Hair follicle dermal papilla cell (primary cell): Measurements from ENCODE around the gene PCDHGA7. TPM values are rescaled to one million over a fixed set of nuclear protein-coding genes. Genes with fewer than 3 reads are reported as not detected.

Experiments
- total RNA-seq: library from RNA; depleted of rRNA; stranded (reverse); fragments of >200 nt; gene quantifications from 2 replicates; pipeline ENCODE4 v1.2.3, GENCODE V29; 2012

The PCDHGA7 gene
- total RNA-seq, 1 donor, result 7.5 TPM

GRCh38 chr5:141412854-141413539 lies 30.5 kb downstream of the PCDHGA7 start, which contains the start of gene PCDHGA10:
PCDHGA10 (plus strand) TSS chr5:141412987; CDS start chr5:141413176, 189 bp downstream.

GRCh38 chr5:141417494-141418172 lies 35.1 kb downstream of the PCDHGA7 start, which contains the start of gene PCDHGB7:
PCDHGB7 (plus strand) TSS chr5:141417677; CDS start chr5:141417860, 183 bp downstream.

GRCh38 chr5:141420855-141421488 lies 38.4 kb downstream of the PCDHGA7 start, which contains the start of gene PCDHGA11:
PCDHGA11 (plus strand) TSS chr5:141421051; CDS start chr5:141421228, 177 bp downstream.

GRCh38 chr5:141430332-141431113 lies 48.0 kb downstream of the PCDHGA7 start, which contains the start of gene PCDHGA12:
PCDHGA12 (plus strand) TSS chr5:141430507; CDS start chr5:141430760, 253 bp downstream.

Other genes with a start within 250 kb of the PCDHGA7 start
- 1.1 and 1.2 TPM in 2 replicates for gene PCDHB5, start 247.5 kb upstream of the PCDHGA7 start, total RNA-seq
- 0.49 and 0.73 TPM in 2 replicates for gene PCDHB6, start 232.7 kb upstream of the PCDHGA7 start, total RNA-seq
- gene PCDHB7, start 210.1 kb upstream of the PCDHGA7 start, total RNA-seq, result 1.1 and 2.1 TPM in 2 replicates
- gene PCDHB8, start 205.0 kb upstream of the PCDHGA7 start, total RNA-seq, result 1.2 and 1.5 TPM in 2 replicates
- gene PCDHB16, start 200.4 kb upstream of the PCDHGA7 start, total RNA-seq, result 0.81 and 1.8 TPM in 2 replicates
- 0.97 and 2.2 TPM in 2 replicates for gene PCDHB9, start 195.6 kb upstream of the PCDHGA7 start, total RNA-seq
- gene PCDHB10, start 190.4 kb upstream of the PCDHGA7 start, total RNA-seq, result 0.81 and 0.97 TPM in 2 replicates
- 0.73 and 0.81 TPM in 2 replicates for gene PCDHB11, start 183.1 kb upstream of the PCDHGA7 start, total RNA-seq
- 0.32 and 0.97 TPM in 2 replicates for gene PCDHB12, start 174.0 kb upstream of the PCDHGA7 start, total RNA-seq
- 1.2 and 1.3 TPM in 2 replicates for gene PCDHB13, start 168.8 kb upstream of the PCDHGA7 start, total RNA-seq
- gene PCDHB14, start 159.4 kb upstream of the PCDHGA7 start, total RNA-seq, result 0.61 and 1.3 TPM in 2 replicates
- 0.24 and 0.32 TPM in 2 replicates for gene PCDHB15, start 137.3 kb upstream of the PCDHGA7 start, total RNA-seq
- 1.3 and 1.9 TPM in 2 replicates for gene SLC25A2, start 78.7 kb upstream of the PCDHGA7 start, total RNA-seq
- gene TAF7, start 62.0 kb upstream of the PCDHGA7 start, total RNA-seq, result 66.9 and 68.6 TPM in 2 replicates
- 1.1 and 1.6 TPM in 2 replicates for gene PCDHGA1, start 52.2 kb upstream of the PCDHGA7 start, total RNA-seq
- 4.2 and 6.0 TPM in 2 replicates for gene PCDHGA2, start 44.0 kb upstream of the PCDHGA7 start, total RNA-seq
- gene PCDHGA3, start 38.9 kb upstream of the PCDHGA7 start, total RNA-seq, result 4.9 and 5.7 TPM in 2 replicates
- gene PCDHGB1, start 32.6 kb upstream of the PCDHGA7 start, total RNA-seq, result 3.5 and 4.2 TPM in 2 replicates
- gene PCDHGA4, start 27.7 kb upstream of the PCDHGA7 start, total RNA-seq, result 7.8 and 8.9 TPM in 2 replicates
- 4.1 and 4.6 TPM in 2 replicates for gene PCDHGB2, start 22.7 kb upstream of the PCDHGA7 start, total RNA-seq
- 3.2 and 4.0 TPM in 2 replicates for gene PCDHGA5, start 18.6 kb upstream of the PCDHGA7 start, total RNA-seq
- gene PCDHGB3, start 12.5 kb upstream of the PCDHGA7 start, total RNA-seq, result 6.8 and 7.7 TPM in 2 replicates
- gene PCDHGA6, start 8.9 kb upstream of the PCDHGA7 start, total RNA-seq, result 6.5 and 6.8 TPM in 2 replicates
- 18.0 and 23.0 TPM in 2 replicates for gene PCDHGB4, start 5.0 kb downstream of the PCDHGA7 start, total RNA-seq
- gene PCDHGA8, start 9.9 kb downstream of the PCDHGA7 start, total RNA-seq, result 3.0 and 4.1 TPM in 2 replicates
- 28.4 and 32.7 TPM in 2 replicates for gene PCDHGB5, start 15.2 kb downstream of the PCDHGA7 start, total RNA-seq
- 7.1 and 7.3 TPM in 2 replicates for gene PCDHGA9, start 20.0 kb downstream of the PCDHGA7 start, total RNA-seq
- 5.0 and 6.1 TPM in 2 replicates for gene PCDHGB6, start 25.3 kb downstream of the PCDHGA7 start, total RNA-seq
- gene PCDHGA10, start 30.2 kb downstream of the PCDHGA7 start, total RNA-seq, result 16.7 and 19.1 TPM in 2 replicates
- gene PCDHGB7, start 34.9 kb downstream of the PCDHGA7 start, total RNA-seq, result 20.2 and 20.3 TPM in 2 replicates
- 14.6 and 19.8 TPM in 2 replicates for gene PCDHGA11, start 38.3 kb downstream of the PCDHGA7 start, total RNA-seq
- 23.6 and 37.8 TPM in 2 replicates for gene PCDHGA12, start 47.8 kb downstream of the PCDHGA7 start, total RNA-seq
- 126 and 129 TPM in 2 replicates for gene PCDHGC3, start 93.2 kb downstream of the PCDHGA7 start, total RNA-seq
- gene PCDHGC4, start 102.3 kb downstream of the PCDHGA7 start, total RNA-seq, result 6.3 and 6.5 TPM in 2 replicates
- gene PCDHGC5, start 106.3 kb downstream of the PCDHGA7 start, total RNA-seq, result 4.5 and 4.7 TPM in 2 replicates
- gene DIAPH1, start 236.3 kb downstream of the PCDHGA7 start, total RNA-seq, result 23.0 and 23.1 TPM in 2 replicates